Heart left ventricle (tissue), 16 donors: ENCODE results near the gene DNAJC7. TPM values are rescaled to one million over a fixed set of nuclear protein-coding genes. Genes with fewer than 3 reads are reported as not detected.

Experiments
- ATAC-seq, 4 donors: fragments of 200-7000 bp; cut with Tn5 transposase; one replicate each; pipeline ENCODE4 v1.9.1; 2020 to 2022; ENCODE audit warnings: moderate library complexity in 4 of 4, mild to moderate bottlenecking in 3 of 4, moderate number of reproducible peaks in 1 of 4
- DNase-seq, 5 donors: peaks; one replicate each; pipeline ENCODE4 v3.0.0-alpha.2; 2020
- H3K27ac ChIP-seq, 12 donors: fragments of 200-600 bp; sonication (generic) in 4 of 12; one replicate each; pipeline versions ENCODE4 v1.5.0 to v1.8.0; 2016 to 2022; ENCODE audit warnings: mild to moderate bottlenecking in 2 of 12
- H3K27me3 ChIP-seq, 9 donors: fragments of 200-600 bp; sonication (generic) in 2 of 9; one replicate each; pipeline versions ENCODE4 v1.5.1 to v1.8.0; 2016 to 2022; ENCODE audit warnings: mild to moderate bottlenecking in 3 of 9
- H3K36me3 ChIP-seq, 9 donors: fragments of 200-600 bp; sonication (generic) in 2 of 9; one replicate each; pipeline versions ENCODE4 v1.5.0 to v1.8.0; 2018 to 2022; ENCODE audit warnings: mild to moderate bottlenecking in 2 of 9
- H3K4me1 ChIP-seq, 12 donors: fragments of 200-600 bp; sonication (generic) in 4 of 12; one replicate each; pipeline versions ENCODE4 v1.5.0 to v1.8.0; 2016 to 2022; ENCODE audit warnings: mild to moderate bottlenecking in 3 of 12
- H3K4me3 ChIP-seq, 12 donors: fragments of 200-600 bp; sonication (generic) in 4 of 12; one replicate each; pipeline versions ENCODE4 v1.5.0 to v1.8.0; 2017 to 2022; ENCODE audit warnings: mild to moderate bottlenecking in 9 of 12, moderate library complexity in 4 of 12
- H3K9me3 ChIP-seq, 12 donors: fragments of 200-600 bp; sonication (generic) in 4 of 12; one replicate each; pipeline versions ENCODE4 v1.5.0 to v1.8.0; 2016 to 2022; ENCODE audit warnings: mild to moderate bottlenecking in 1 of 12
- POLR2A ChIP-seq, 2 donors: fragments of 450-650 bp; IDR thresholded peaks; one replicate each; pipeline ENCODE4 v1.6.1; 2017; ENCODE audit warnings: antibody characterized with exemption in 2 of 2, mild to moderate bottlenecking in 2 of 2, moderate library complexity in 2 of 2
- WGBS, 4 donors: extraction: QIAGEN DNeasy Blood & Tissue Kit in 2 of 4; methylation state at CpG; one replicate each; pipeline versions ENCODE4 v1.1.5 to v1.1.7; 2013 to 2018; 5-methylcytosine and 5-hydroxymethylcytosine counted together
- intact Hi-C, 10 donors: fragments of 100-400 bp; cut with DNase I; formaldehyde crosslinking; loops; one replicate each; pipeline versions ENCODE4 v1.11.1 to v1.14.2; 2022
- polyA plus RNA-seq, 2 donors: library from polyadenylated mRNA; stranded (reverse); fragments of 200-250 nt; gene quantifications; one replicate each; pipeline ENCODE4 v1.2.3, GENCODE V29; 2013
- total RNA-seq, 9 donors: library from RNA; depleted of rRNA in 2 of 9; stranded (reverse); fragments of >200 nt in 2 of 9; fragmentation: NEBNext Ultra II Directional in 3 of 9; extraction: Animal tissue kit (Norgen Biotek cat#: 25700) in 3 of 9; gene quantifications; one replicate each; pipeline versions ENCODE4 v1.1.0 to v1.2.4, GENCODE V29; 2016 to 2023
- TF ChIP-seq, protein P1 (sequence below), 12 donors: fragments of 200-600 bp; sonication (generic) in 4 of 12; IDR thresholded peaks; one replicate each; pipeline versions ENCODE4 v1.5.0 to v1.8.0; 2018 to 2022; ENCODE audit warnings: antibody characterized with exemption in 12 of 12, mild to moderate bottlenecking in 5 of 12
- donor health status: ischemic (EF 13 %, LVEDD 7.1; RV severe dilation, severe dysfunction).
- donor health status: healthy with polysubstance abuse.
- donor health status: DM: no; HTN: yes; CAD: no.
- donor health status: DM: no; HTN: no; CAD: no.
- donor health status: ischemic (EF 25% LVEDD 6.9; RV normal size, moderate dysfunction).
- donor health status: ischemic (EF 25% LVEDD 5.7; RV mildly dilated, moderate dysfunction).
- donor health status: healthy.
- donor health status: DM: yes; HTN: yes; CAD: no.
- donor health status: ischemic (EF 35%, LVEDD 5.7; RV mildly dilated, moderate dysfunction).
- donor health status: nonischemic (EF 11% LVEDD 7.7; RV severe dilation, severe dysfunction).
- donor health status: DM: yes; HTN: yes; CAD: no.
- donor health status: PGD.
- donor health status: ischemic (EF 29% LVEDD 5.4; RV normal size, mild dysfunction).
- donor health status: nonischemic (EF 23%, LVEDD 6.1; RV moderate dilation, normal function).

Gene DNAJC7
- total and polyA plus RNA-seq, 11 donors = 42.5 to 103 (median 74.7) TPM

DNA sequence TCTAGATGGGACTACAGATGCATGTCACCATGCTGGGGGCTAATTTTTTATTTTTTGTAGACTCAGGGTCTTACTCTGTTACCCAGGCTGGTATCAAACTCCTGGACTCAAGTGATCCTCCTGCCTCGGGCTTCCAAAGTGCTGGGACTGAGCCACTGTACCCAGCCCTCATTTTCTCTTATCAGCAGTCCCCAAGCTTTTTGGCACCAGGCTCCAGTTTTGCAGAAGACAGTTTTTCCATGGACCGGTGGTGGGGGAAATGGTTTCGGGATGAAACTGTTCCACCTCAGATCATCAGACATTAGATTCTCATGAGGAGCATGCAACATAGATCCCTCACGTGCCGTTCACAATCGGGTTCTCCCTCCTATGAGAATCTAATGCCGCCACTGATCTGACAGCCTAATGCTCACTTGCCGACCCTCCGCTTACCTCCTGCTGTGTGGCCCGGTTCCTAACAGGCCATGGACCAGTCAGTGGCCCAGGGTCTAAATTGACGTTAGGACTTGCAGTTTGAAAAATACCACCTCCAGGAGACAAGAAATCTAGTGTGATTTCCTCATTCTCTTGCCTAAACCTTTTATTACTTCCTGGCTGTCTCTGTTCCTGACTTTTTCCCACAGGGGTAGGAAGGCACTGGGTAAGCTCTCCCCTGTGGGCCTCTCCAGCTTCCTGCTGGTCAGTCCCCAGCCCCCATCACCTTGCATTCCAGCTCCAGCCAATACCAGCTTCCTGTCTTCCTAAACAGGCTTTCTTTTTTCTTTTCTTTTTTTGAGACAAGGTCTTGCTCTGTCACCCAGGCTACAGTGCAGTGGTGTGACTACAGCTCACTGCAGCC lies 60.0 kb downstream of the DNAJC7 start:
- intact Hi-C loops = loop anchor here in 1 of 10 donors (10.0 kb wide), 1 partner anchor 222 kb away; the partner anchor contains the start of gene HAP1
- Histone ChIP-seq H3K4me3 (no peak overlapping the region), H3K27ac (no peak overlapping the region), H3K36me3 (no peaks in the 10 kb centered on the region), H3K4me1 (no peaks in the 10 kb centered on the region), H3K27me3 (no peaks in the 10 kb centered on the region), H3K9me3 (no peaks in the 10 kb centered on the region)
- ATAC-seq (no peak), DNase-seq (no peak)
- WGBS, 4 donors = 68 to 78% (median 71%) methylated on average over 11 of the region's 11 CpGs
- TF ChIP-seq POLR2A (IDR thresholded peaks at IDR 0.05) = no peak
- TF ChIP-seq, protein P1, sequence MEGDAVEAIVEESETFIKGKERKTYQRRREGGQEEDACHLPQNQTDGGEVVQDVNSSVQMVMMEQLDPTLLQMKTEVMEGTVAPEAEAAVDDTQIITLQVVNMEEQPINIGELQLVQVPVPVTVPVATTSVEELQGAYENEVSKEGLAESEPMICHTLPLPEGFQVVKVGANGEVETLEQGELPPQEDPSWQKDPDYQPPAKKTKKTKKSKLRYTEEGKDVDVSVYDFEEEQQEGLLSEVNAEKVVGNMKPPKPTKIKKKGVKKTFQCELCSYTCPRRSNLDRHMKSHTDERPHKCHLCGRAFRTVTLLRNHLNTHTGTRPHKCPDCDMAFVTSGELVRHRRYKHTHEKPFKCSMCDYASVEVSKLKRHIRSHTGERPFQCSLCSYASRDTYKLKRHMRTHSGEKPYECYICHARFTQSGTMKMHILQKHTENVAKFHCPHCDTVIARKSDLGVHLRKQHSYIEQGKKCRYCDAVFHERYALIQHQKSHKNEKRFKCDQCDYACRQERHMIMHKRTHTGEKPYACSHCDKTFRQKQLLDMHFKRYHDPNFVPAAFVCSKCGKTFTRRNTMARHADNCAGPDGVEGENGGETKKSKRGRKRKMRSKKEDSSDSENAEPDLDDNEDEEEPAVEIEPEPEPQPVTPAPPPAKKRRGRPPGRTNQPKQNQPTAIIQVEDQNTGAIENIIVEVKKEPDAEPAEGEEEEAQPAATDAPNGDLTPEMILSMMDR (IDR thresholded peaks at IDR 0.05) = no peak

DNA sequence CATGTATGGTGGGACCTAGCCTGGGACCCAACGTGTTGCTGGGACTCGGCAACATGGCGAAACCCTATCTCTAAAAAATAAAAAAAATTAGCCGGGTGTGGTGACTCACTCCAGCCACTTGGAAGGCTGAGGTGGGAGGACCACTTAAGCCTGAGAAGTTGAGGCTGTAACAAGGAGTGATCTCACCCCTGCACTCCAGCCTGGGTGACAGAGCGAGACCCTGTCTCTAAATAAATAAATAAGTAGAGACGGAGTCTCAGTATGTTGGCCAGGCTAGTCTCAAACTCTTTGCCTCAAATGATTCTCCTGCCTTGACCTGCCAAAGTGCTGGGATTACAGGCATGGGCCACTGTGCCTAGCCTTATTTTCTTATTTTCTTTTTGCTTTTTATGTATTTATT lies 60.7 kb downstream of the DNAJC7 start:
- Histone ChIP-seq H3K4me3 (no peak overlapping the region), H3K27ac (no peak overlapping the region), H3K36me3 (no peaks in the 10 kb centered on the region), H3K27me3 (no peaks in the 10 kb centered on the region), H3K9me3 (no peaks in the 10 kb centered on the region), H3K4me1 (no peaks in the 10 kb centered on the region)
- intact Hi-C loops = loop anchor here in 1 of 10 donors (10.0 kb wide), 1 partner anchor 222 kb away; the partner anchor contains the start of gene HAP1
- 90 to 97% (median 95%) methylated on average over 6 of the region's 6 CpGs for WGBS, 4 donors
- ATAC-seq (no peak), DNase-seq (no peak)
- TF ChIP-seq, protein P1 (IDR thresholded peaks at IDR 0.05) = no peak
- no peak for TF ChIP-seq POLR2A (IDR thresholded peaks at IDR 0.05)

DNA sequence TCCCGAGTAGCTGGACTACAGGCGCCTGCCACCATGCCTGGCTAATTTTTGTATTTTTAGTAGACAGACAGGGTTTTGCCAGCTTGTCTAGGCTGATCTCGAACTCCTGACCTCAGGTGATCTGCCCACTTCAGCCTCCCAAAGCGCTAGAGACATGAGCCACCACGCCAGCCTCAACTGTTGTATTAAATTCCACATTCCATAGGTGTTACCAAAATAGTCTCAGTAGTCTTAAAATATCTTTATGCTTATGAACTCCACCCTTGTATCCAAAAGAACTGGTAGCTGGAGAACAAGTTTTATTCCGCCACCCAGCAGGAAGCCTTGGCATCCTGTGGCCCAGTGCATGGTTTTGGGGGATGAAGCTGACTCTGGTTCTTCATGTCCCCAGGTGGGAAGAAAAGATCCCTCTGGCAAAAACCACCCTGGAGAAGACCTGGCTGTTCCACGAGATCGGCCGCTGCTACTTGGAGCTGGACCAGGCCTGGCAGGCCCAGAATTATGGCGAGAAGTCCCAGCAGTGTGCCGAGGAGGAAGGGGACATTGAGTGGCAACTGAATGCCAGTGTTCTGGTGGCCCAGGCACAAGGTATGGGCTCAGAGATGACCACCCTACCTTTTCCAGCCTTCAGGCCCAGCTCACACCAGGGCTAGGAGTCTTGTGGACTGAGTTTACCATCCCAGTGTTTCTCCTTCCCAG lies 68.3 kb downstream of the DNAJC7 start:
- no peak overlapping the region for H3K4me3 ChIP-seq
- intact Hi-C loops = no loop called here
- no peaks in the 10 kb centered on the region for H3K27me3 ChIP-seq
- H3K9me3 ChIP-seq = no peaks in the 10 kb centered on the region
- 71 to 76% (median 76%) methylated on average over 11 of the region's 11 CpGs for WGBS, 4 donors
- no peaks in the 10 kb centered on the region for H3K4me1 ChIP-seq
- TF ChIP-seq POLR2A (IDR thresholded peaks at IDR 0.05) = no peak
- TF ChIP-seq, protein P1 (IDR thresholded peaks at IDR 0.05) = no peak
- ATAC-seq (no peak), DNase-seq (no peak)
- H3K36me3 ChIP-seq = peaks cover 0 to 5% (median 0%) of the 10 kb centered on the region in 9 donors
- H3K27ac ChIP-seq = no peak overlapping the region

DNA sequence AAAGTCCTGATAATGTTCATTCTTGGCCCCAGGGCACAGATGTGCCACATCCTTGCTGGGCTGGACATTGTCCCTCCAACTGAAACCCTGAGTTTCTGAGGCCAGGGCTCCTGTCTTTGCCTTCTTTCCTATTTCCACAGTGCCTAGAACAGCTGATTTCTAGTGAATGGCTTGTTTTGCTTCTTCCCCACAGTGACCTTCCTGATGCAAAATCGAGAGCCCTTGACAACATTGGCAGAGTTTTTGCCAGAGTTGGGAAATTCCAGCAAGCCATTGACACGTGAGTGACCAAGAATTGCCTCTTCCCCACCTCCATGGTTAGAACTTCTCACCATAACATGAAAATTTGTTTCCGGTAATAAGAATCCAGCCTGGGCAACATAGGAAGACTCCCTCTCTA lies 72.3 kb downstream of the DNAJC7 start:
- intact Hi-C loops = loop anchor here in 1 of 10 donors (1.0 kb wide), 1 partner anchor 10 kb away; no protein-coding TSS in a partner anchor
- no peak for TF ChIP-seq POLR2A (IDR thresholded peaks at IDR 0.05)
- TF ChIP-seq, protein P1 (IDR thresholded peaks at IDR 0.05) = no peak
- Histone ChIP-seq H3K9me3 (no peaks in the 10 kb centered on the region), H3K27me3 (no peaks in the 10 kb centered on the region), H3K27ac (no peak overlapping the region), H3K4me3 (no peak overlapping the region), H3K4me1 (no peaks in the 10 kb centered on the region), H3K36me3 (peaks cover 0 to 5% (median 0%) of the 10 kb centered on the region in 9 donors)
- DNase-seq = no peak
- 76 to 84% (median 80%) methylated on average over 3 of the region's 3 CpGs for WGBS, 4 donors
- no peak for ATAC-seq
